H1 (cell line): ENCODE measurements around the gene NKAIN2. TPM values are rescaled to one million over a fixed set of nuclear protein-coding genes. Genes with fewer than 3 reads are reported as not detected.

Experiments
- CTCF ChIA-PET: fragments of 300-600 bp; sonication (Branson Sonifier 250); formaldehyde crosslinking; loops from one replicate; lab custom pipeline; 2021; ENCODE audit not compliant: partially characterized antibody; lab: Charles Lee
- POLR2A ChIA-PET: fragments of 300-600 bp; sonication (Branson Sonifier 250); formaldehyde crosslinking; loops from one replicate; lab custom pipeline; 2021; ENCODE audit warnings: inconsistent platforms; ENCODE audit not compliant: partially characterized antibody; lab: Charles Lee
- DNase-seq, 2 experiments: peaks; one replicate each; pipeline versions ENCODE4 v3.0.0 to v3.0.0-alpha.2; 2010 to 2022; ENCODE audit warnings: low spot score in 2 of 2, low read depth in 1 of 2, mixed read lengths in 1 of 2
- FAIRE-seq: peaks from 2 replicates; lab custom pipeline; 2011; peaks lifted over from hg19 to GRCh38; lab: Jason Lieb, UNC
- H2AFZ ChIP-seq: 2 replicates; pipeline ENCODE4 v1.8.1; 2012; ENCODE audit warnings: low read length, inconsistent platforms
- H2AK5ac ChIP-seq: 2 replicates; pipeline ENCODE4 v1.6.1; 2013; ENCODE audit warnings: low read depth, low read length
- H2BK120ac ChIP-seq: replicated peaks from 2 replicates; pipeline ENCODE3; 2013; ENCODE audit warnings: low read depth, low read length, inconsistent platforms
- H2BK12ac ChIP-seq: 2 replicates; pipeline ENCODE4 v1.6.1; 2013; ENCODE audit warnings: low read depth, low read length
- H2BK15ac ChIP-seq: 2 replicates; pipeline ENCODE4 v1.6.1; 2013; ENCODE audit warnings: low read length
- H2BK20ac ChIP-seq: 2 replicates; pipeline ENCODE4 v1.6.1; 2013; ENCODE audit warnings: low read length
- H2BK5ac ChIP-seq: 2 replicates; pipeline ENCODE4 v1.6.1; 2013; ENCODE audit warnings: low read depth, low read length
- H3K14ac ChIP-seq: 2 replicates; pipeline ENCODE4 v1.6.1; 2013; ENCODE audit warnings: inconsistent platforms; ENCODE audit not compliant: insufficient read length
- H3K18ac ChIP-seq: 2 replicates; pipeline ENCODE4 v1.6.1; 2013; ENCODE audit warnings: low read length; ENCODE audit errors: extremely low read depth
- H3K23ac ChIP-seq: 2 replicates; pipeline ENCODE4 v1.6.1; 2013; ENCODE audit warnings: inconsistent platforms; ENCODE audit not compliant: insufficient read length
- H3K23me2 ChIP-seq: 2 replicates; pipeline ENCODE4 v1.6.1; 2013; ENCODE audit warnings: low read depth, low read length
- H3K27ac ChIP-seq: 2 replicates; pipeline ENCODE4 v1.6.1; 2011; ENCODE audit warnings: low read depth, low read length, inconsistent platforms
- H3K27me3 ChIP-seq, 4 experiments: replicated peaks in 1 of 4; 1 replicate in 1 of 4; 2 replicates in 3 of 4; pipeline versions ENCODE4 v1.6.1 to v1.8.1; 2011 to 2013; ENCODE audit warnings: low read length in 3 of 4, mild to moderate bottlenecking in 3 of 4, inconsistent platforms in 2 of 4, mixed read lengths in 2 of 4, moderate library complexity in 1 of 4; ENCODE audit not compliant: control insufficient read depth in 3 of 4, insufficient read depth in 3 of 4; ENCODE audit errors: extremely low read depth in 1 of 4
- H3K36me3 ChIP-seq, 4 experiments: 2 replicates each; pipeline versions ENCODE4 v1.6.1 to v1.8.1; 2011 to 2013; ENCODE audit warnings: mild to moderate bottlenecking in 4 of 4, low read length in 3 of 4, moderate library complexity in 2 of 4, control low read depth in 1 of 4, inconsistent platforms in 1 of 4; ENCODE audit not compliant: insufficient read depth in 4 of 4, control insufficient read depth in 2 of 4
- H3K4ac ChIP-seq: replicated peaks from 2 replicates; pipeline ENCODE3; 2013; ENCODE audit warnings: low read length, low read depth, mixed read lengths, inconsistent platforms; ENCODE audit not compliant: insufficient read length
- H3K4me1 ChIP-seq, 4 experiments: replicated peaks in 1 of 4; 1 replicate in 1 of 4; 2 replicates in 3 of 4; pipeline versions ENCODE4 v1.6.1 to v1.8.1; 2011 to 2013; ENCODE audit warnings: low read length in 3 of 4, inconsistent platforms in 2 of 4, mixed read lengths in 1 of 4; ENCODE audit not compliant: insufficient read depth in 4 of 4, control insufficient read depth in 3 of 4
- H3K4me2 ChIP-seq, 2 experiments: 2 replicates each; pipeline versions ENCODE4 v1.6.1 to v1.8.1; 2011 to 2013; ENCODE audit warnings: low read depth in 2 of 2, low read length in 2 of 2, control low read depth in 1 of 2, inconsistent platforms in 1 of 2, mild to moderate bottlenecking in 1 of 2; ENCODE audit not compliant: insufficient read depth in 1 of 2
- H3K4me3 ChIP-seq, 4 experiments: fragments of 200-600, 300-600 bp in 1 of 4; sonication (generic), shearing (Covaris generic), sonication (Bioruptor Twin) in 1 of 4; 2 replicates each; pipeline versions ENCODE4 v1.5.1 to v1.8.1; 2011 to 2016; ENCODE audit warnings: low read length in 4 of 4, low read depth in 3 of 4, control low read depth in 2 of 4, inconsistent platforms in 2 of 4, mild to moderate bottlenecking in 2 of 4, mixed read lengths in 1 of 4, moderate library complexity in 1 of 4; ENCODE audit not compliant: insufficient read depth in 2 of 4; ENCODE audit errors: extremely low read depth in 1 of 4
- H3K56ac ChIP-seq: replicated peaks from 2 replicates; pipeline ENCODE3; 2013; ENCODE audit warnings: low read depth, mild to moderate bottlenecking, mixed read lengths, low read length, inconsistent platforms; ENCODE audit not compliant: insufficient read length
- H3K79me1 ChIP-seq: 2 replicates; pipeline ENCODE4 v1.6.1; 2013; ENCODE audit warnings: low read depth, low read length, control low read depth
- H3K79me2 ChIP-seq, 2 experiments: 2 replicates each; pipeline versions ENCODE4 v1.6.1 to v1.8.1; 2012 to 2013; ENCODE audit warnings: low read length in 2 of 2, mild to moderate bottlenecking in 2 of 2, inconsistent platforms in 1 of 2; ENCODE audit not compliant: insufficient read depth in 2 of 2, control insufficient read depth in 1 of 2
- H3K9ac ChIP-seq, 4 experiments: replicated peaks in 1 of 4; 1 replicate in 1 of 4; 2 replicates in 3 of 4; pipeline versions ENCODE4 v1.6.1 to v1.8.1; 2011 to 2013; ENCODE audit warnings: low read depth in 3 of 4, low read length in 3 of 4, control low read depth in 2 of 4, mild to moderate bottlenecking in 2 of 4, moderate library complexity in 2 of 4, inconsistent platforms in 1 of 4; ENCODE audit errors: extremely low read depth in 1 of 4
- H3K9me3 ChIP-seq, 2 experiments: 2 replicates each; pipeline versions ENCODE4 v1.6.1 to v1.8.1; 2012 to 2013; ENCODE audit warnings: mild to moderate bottlenecking in 2 of 2, moderate library complexity in 2 of 2, control low read depth in 1 of 2, inconsistent platforms in 1 of 2, low read depth in 1 of 2, low read length in 1 of 2, mixed read lengths in 1 of 2; ENCODE audit not compliant: insufficient read depth in 2 of 2
- H4K20me1 ChIP-seq, 2 experiments: replicated peaks in 1 of 2; 2 replicates each; pipeline versions ENCODE3 to v1.8.1; 2011 to 2013; ENCODE audit warnings: inconsistent platforms in 2 of 2, low read length in 2 of 2, mild to moderate bottlenecking in 1 of 2; ENCODE audit not compliant: insufficient read depth in 2 of 2, control insufficient read depth in 1 of 2
- H4K5ac ChIP-seq: 2 replicates; pipeline ENCODE4 v1.6.1; 2013; ENCODE audit warnings: low read length, low read depth, mixed read lengths, inconsistent platforms; ENCODE audit not compliant: insufficient read length
- H4K8ac ChIP-seq: 2 replicates; pipeline ENCODE4 v1.8.0; 2013; ENCODE audit warnings: mild to moderate bottlenecking, moderate library complexity, low read length, inconsistent platforms; ENCODE audit not compliant: insufficient read depth; ENCODE audit errors: extremely low read depth
- H4K91ac ChIP-seq: replicated peaks from 2 replicates; pipeline ENCODE3; 2013; ENCODE audit warnings: low read length, mixed read lengths, inconsistent platforms; ENCODE audit not compliant: insufficient read length
- CREB1 ChIP-seq: IDR thresholded peaks from 2 replicates; pipeline ENCODE4 v1.6.1; 2012; ENCODE audit warnings: inconsistent platforms
- HDAC6 ChIP-seq: IDR thresholded peaks from one replicate; pipeline ENCODE4 v1.7.1; 2012; ENCODE audit warnings: low read depth, mild to moderate bottlenecking, inconsistent platforms, low read length, moderate library complexity
- TAF1 ChIP-seq: IDR thresholded peaks from 2 replicates; pipeline ENCODE4 v1.6.1; 2011; ENCODE audit warnings: mild to moderate bottlenecking, low read depth, low read length
- WGBS, 2 experiments: shearing (Covaris generic) in 1 of 2; methylation state at CpG; one replicate each; pipeline versions ENCODE4 v1.1.6 to v1.1.7; 2013 to 2015; ENCODE audit warnings: low lambda C conversion rate in 2 of 2, mixed read lengths in 2 of 2, inconsistent platforms in 1 of 2, low coverage in 1 of 2, missing lambda C conversion rate in 1 of 2; ENCODE audit not compliant: insufficient replicate concordance in 2 of 2, insufficient coverage in 1 of 2, insufficient read length in 1 of 2; ENCODE audit errors: extremely low coverage in 1 of 2, missing lambda C conversion rate in 1 of 2; 5-methylcytosine and 5-hydroxymethylcytosine counted together
- polyA plus RNA-seq, 7 experiments: library from polyadenylated mRNA; depleted of rRNA in 3 of 7; stranded (reverse) in 5 of 7; unstranded in 2 of 7; fragments of >200 nt in 5 of 7; fragments of 200-250 nt in 2 of 7; gene quantifications; 1 replicate in 5 of 7; 2 replicates in 1 of 7; 4 replicates in 1 of 7; pipeline versions ENCODE4 v1.2.1 to v1.2.3, GENCODE V29; 2011 to 2013; ENCODE audit warnings: missing spikeins in 2 of 7, mixed read lengths in 2 of 7
- total RNA-seq: library from RNA; stranded (reverse); fragmentation: NEBNext Ultra II Directional; extraction: Animal tissue kit (Norgen Biotek cat#: 25700); gene quantifications from 2 replicates; pipeline ENCODE4 v1.2.1, GENCODE V29; 2021
- TF ChIP-seq, protein P1 (sequence below): IDR thresholded peaks from 2 replicates; pipeline ENCODE4 v1.6.1; 2011; ENCODE audit warnings: low read length, improper control_type of control experiment

Gene NKAIN2
- total and polyA plus RNA-seq, 2 of the 8 experiments (the other 6 are each of a cell fraction or from before 2014, with no cell fraction given) = 0.20 to 0.34 TPM

DNA sequence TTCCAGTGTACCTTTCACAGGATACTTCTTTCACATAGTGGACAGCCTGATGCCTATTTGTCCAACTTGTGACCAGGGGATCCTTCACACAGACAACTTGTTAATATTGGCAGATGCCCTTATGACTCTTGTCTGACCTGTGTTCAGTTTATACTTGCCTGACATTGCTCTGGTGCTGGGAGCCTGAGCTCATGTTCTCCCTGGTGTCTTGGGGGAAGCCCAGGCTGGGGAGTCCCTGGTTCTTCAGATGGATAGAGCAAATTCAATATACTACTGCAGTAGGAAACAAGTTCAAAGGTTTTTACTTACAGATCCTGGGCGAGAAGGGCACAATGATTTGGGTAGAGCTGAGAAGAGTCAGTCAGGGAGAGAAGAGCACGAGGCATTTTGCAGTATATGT lies 76.1 kb downstream of the NKAIN2 start:
- WGBS, 2 experiments = 84% methylated on average over 2 of the region's 2 CpGs; no CpG with 5 or more reads in 1 of the 2 experiments
- POLR2A ChIA-PET = no interaction called here
- Histone ChIP-seq H3K23me2 (no peaks in the 10 kb centered on the region), H3K36me3 (no peaks in the 10 kb centered on the region), H2BK20ac (no peak overlapping the region), H3K14ac (no peak overlapping the region), H2BK15ac (no peak overlapping the region), H2BK120ac (no peak overlapping the region), H4K8ac (no peak overlapping the region), H4K5ac (no peak overlapping the region), H4K20me1 (no peaks in the 10 kb centered on the region), H3K23ac (no peak overlapping the region), H2BK12ac (no peak overlapping the region), H2AFZ (no peak overlapping the region), H4K91ac (no peak overlapping the region), H3K9ac (no peak overlapping the region), H3K4me2 (no peak overlapping the region), H3K79me1 (no peaks in the 10 kb centered on the region), H3K9me3 (no peaks in the 10 kb centered on the region), H3K18ac (no peak overlapping the region), H2BK5ac (no peak overlapping the region), H3K4me3 (no peak overlapping the region), H3K79me2 (no peaks in the 10 kb centered on the region), H3K4me1 (no peaks in the 10 kb centered on the region), H3K27me3 (no peaks in the 10 kb centered on the region), H3K27ac (no peak overlapping the region), H3K56ac (no peak overlapping the region), H2AK5ac (no peak overlapping the region)
- no peak for FAIRE-seq
- CTCF ChIA-PET = interaction anchor here (0.6 to 1.6 kb wide), 3 partner anchors 28 to 738 kb away, joined by 3 read pairs; no protein-coding TSS in a partner anchor
- no peak for DNase-seq
- TF ChIP-seq CREB1 (no peak), TAF1 (no peak), HDAC6 (no peak)
- TF ChIP-seq, protein P1, sequence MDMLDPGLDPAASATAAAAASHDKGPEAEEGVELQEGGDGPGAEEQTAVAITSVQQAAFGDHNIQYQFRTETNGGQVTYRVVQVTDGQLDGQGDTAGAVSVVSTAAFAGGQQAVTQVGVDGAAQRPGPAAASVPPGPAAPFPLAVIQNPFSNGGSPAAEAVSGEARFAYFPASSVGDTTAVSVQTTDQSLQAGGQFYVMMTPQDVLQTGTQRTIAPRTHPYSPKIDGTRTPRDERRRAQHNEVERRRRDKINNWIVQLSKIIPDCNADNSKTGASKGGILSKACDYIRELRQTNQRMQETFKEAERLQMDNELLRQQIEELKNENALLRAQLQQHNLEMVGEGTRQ = no peak
- TF ChIP-seq, all 59 proteins: peak for 0
- H3K4ac ChIP-seq = no peak overlapping the region
